ENCODE data around the gene FCAR.

- TF ChIP-seq POLR2A (IDR thresholded peaks at IDR 0.05; ENCODE audit: low read depth, low read length) (no peak), POLR2AphosphoS5 (IDR thresholded peaks at IDR 0.05; ENCODE audit: low read depth, low read length) (no peak)
Measured at GRCh38 chr19:54888239-54888638, 14.2 kb downstream of the FCAR start.

Measured in GM12892 (cell line).